ENCODE measurements around the gene DDIT4. TPM values are rescaled to one million over a fixed set of nuclear protein-coding genes. Genes with fewer than 3 reads are reported as not detected.
A peak's percentile ranks its signal among the peaks of the same experiment; 100 is the strongest.

The DDIT4 gene
- total and polyA plus RNA-seq, 2 of the 4 experiments (the other 2 are of a cell fraction), result 59.6 to 108 TPM

DNA sequence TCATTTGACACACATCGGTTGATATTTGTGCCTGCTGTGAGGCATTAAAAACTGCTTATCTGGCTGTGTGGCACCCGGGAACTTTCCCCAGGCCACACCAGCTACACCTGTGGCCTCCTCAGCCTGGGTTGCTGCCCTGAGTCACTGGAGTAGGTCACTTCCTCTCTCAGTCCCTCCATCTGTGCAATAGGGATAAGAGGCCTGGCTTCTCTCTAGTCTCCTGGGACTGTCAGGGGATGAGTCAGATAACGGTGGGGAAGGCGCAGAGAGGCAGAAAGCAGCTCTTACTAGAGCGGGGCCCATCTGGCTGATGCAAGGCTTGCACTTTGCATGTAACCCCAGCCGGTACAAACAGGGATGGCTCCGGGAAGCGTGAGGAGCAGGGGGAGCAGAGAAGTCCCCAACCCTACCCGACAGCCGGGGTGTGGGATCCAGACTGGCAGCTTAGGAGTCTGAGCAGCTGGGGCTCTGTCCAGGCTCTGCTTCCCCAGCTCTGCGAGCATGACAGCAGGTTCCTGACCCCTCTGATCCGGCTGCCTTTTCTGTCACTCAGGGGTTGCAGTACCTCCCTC lies 47.0 kb downstream of the DDIT4 start:
- Histone ChIP-seq H3K27me3 (ENCODE audit: control insufficient read depth, insufficient read depth, low read length) (no peaks in the 10 kb centered on the region), H4K8ac (ENCODE audit: low read depth in 2 of 2, low read length in 2 of 2) (peak overlapping the region; percentile 97 to 99), H3K36me3 (ENCODE audit: control insufficient read depth, insufficient read depth, low read length) (no peaks in the 10 kb centered on the region), H4K91ac (ENCODE audit: insufficient read depth, low read depth, low read length) (peak overlapping the region; percentile 99), H3K27ac (ENCODE audit: insufficient read depth, low read length) (peak overlapping the region; percentile 98), H2AK9ac (replicated peaks; ENCODE audit: low read depth, low read length, poor library complexity) (peak overlapping the region; percentile 97), H3K4me2 (ENCODE audit: low read depth, low read length) (peak overlapping the region; percentile 34), H3K4me3 (ENCODE audit: insufficient read depth, low read depth, low read length) (no peak overlapping the region), H3K9me1 (ENCODE audit: insufficient read depth, low read length) (peaks cover 25% of the 10 kb centered on the region), H3K23ac (ENCODE audit: low read depth, low read length) (peak overlapping the region; percentile 83; the same call in 1 of the 2 replicates), H4K5ac (ENCODE audit: low read depth, low read length) (peak overlapping the region; percentile 70), H3K18ac (ENCODE audit: low read depth, low read length) (peak overlapping the region; percentile 80), H3K79me1 (ENCODE audit: low read depth in 1 of 2, low read length in 2 of 2) (peaks cover 0 to 22% of the 10 kb centered on the region in 2 experiments; a peak in 2 of 4 replicates), H2BK15ac (ENCODE audit: low read depth, low read length) (peak overlapping the region; percentile 97; the same call in 2 of the 3 replicates), H4K20me1 (ENCODE audit: insufficient read depth, low read length) (no peaks in the 10 kb centered on the region), H3K9me3 (ENCODE audit: control insufficient read depth, insufficient read depth, low read length) (no peaks in the 10 kb centered on the region), H2AFZ (replicated peaks; ENCODE audit: low read length, poor library complexity) (peak overlapping the region; percentile 88), H3K14ac (replicated peaks; ENCODE audit: low read depth, low read length) (peak overlapping the region; percentile 92), H3K56ac (ENCODE audit: extremely low read depth, insufficient read depth, low read length) (peak overlapping the region; percentile 95), H3K9ac (ENCODE audit: low read depth, low read length) (peak overlapping the region; percentile 67), H3K4me1 (ENCODE audit: control insufficient read depth, insufficient read depth, low read length) (peaks cover 44% of the 10 kb centered on the region), H3K4ac (ENCODE audit: low read depth, low read length) (peak overlapping the region; percentile 100), H2BK5ac (ENCODE audit: low read depth, low read length, poor library complexity, severe bottlenecking) (peak overlapping the region; percentile 99), H2BK120ac (ENCODE audit: low read depth, low read length) (peak overlapping the region; percentile 99), H2AK5ac (ENCODE audit: low read depth, low read length) (peak overlapping the region; percentile 100), H2BK20ac (ENCODE audit: low read depth, low read length) (peak overlapping the region; percentile 91)
- dilution Hi-C loops (cut with HindIII; ENCODE audit: low sequenced_read_pairs, unreplicated experiment), result no loop called here
- intact Hi-C loops (cut with micrococcal nuclease), result loop anchor here (1.0 to 2.0 kb wide), 2 partner anchors 22 to 48 kb away; partner anchors contain the start of gene DDIT4
- in situ Hi-C loops (cut with MboI; ENCODE audit: low sequenced_read_pairs), result loop anchor here (10.0 kb wide), 1 partner anchor 356 kb away; the partner anchor contains the start of gene CHST3
- BruUV-seq (replicated peaks), result no TSS peak
- WGBS, 2 experiments (ENCODE audit: extremely low coverage in 2 of 2, insufficient read length in 1 of 2), result 32% methylated on average over 5 of the region's 12 CpGs; no CpG with 5 or more reads in 1 of the 2 experiments
- DNase-seq (peak; percentile 99), ATAC-seq (ENCODE audit: low read depth) (peak; percentile 77)
- CTCF ChIA-PET, result interaction anchor here (0.9 to 1.6 kb wide), 3 partner anchors 46 to 272 kb away, joined by 3 read pairs; partner anchors contain the start of gene DDIT4
- POLR2A ChIA-PET (ENCODE audit: unreplicated experiment), result interaction anchor here (1.0 to 1.2 kb wide), 2 partner anchors 46 to 47 kb away, joined by 3 to 8 read pairs; partner anchors contain the start of gene DDIT4
- TF ChIP-seq, protein P1, sequence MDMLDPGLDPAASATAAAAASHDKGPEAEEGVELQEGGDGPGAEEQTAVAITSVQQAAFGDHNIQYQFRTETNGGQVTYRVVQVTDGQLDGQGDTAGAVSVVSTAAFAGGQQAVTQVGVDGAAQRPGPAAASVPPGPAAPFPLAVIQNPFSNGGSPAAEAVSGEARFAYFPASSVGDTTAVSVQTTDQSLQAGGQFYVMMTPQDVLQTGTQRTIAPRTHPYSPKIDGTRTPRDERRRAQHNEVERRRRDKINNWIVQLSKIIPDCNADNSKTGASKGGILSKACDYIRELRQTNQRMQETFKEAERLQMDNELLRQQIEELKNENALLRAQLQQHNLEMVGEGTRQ (IDR thresholded peaks at IDR 0.05; ENCODE audit: low read depth, low read length), result no peak
- TF ChIP-seq RCOR1 (IDR thresholded peaks at IDR 0.05; ENCODE audit: insufficient replicate concordance, low read length), result peak; percentile 97
- no peak for TF ChIP-seq CHD1 (IDR thresholded peaks at IDR 0.05; ENCODE audit: low read depth, low read length)
- no peak for TF ChIP-seq MXI1 (IDR thresholded peaks at IDR 0.05; ENCODE audit: borderline replicate concordance, low read depth, low read length)
- TF ChIP-seq NFE2L2 (IDR thresholded peaks at IDR 0.05; ENCODE audit: low read depth, low read length), result peak; percentile 42; the same call in 1 of the 2 replicates
- TF ChIP-seq CTCF (conservative IDR thresholded peaks at IDR 0.05; ENCODE audit: low read depth, low read length), result 0 out of 2 replicates have a peak, but pooled peaks have one; percentile 2
- no peak for TF ChIP-seq ELK1 (IDR thresholded peaks at IDR 0.05; ENCODE audit: borderline replicate concordance, low read depth, low read length)
- peak; percentile 40 for TF ChIP-seq RAD21 (IDR thresholded peaks at IDR 0.05; ENCODE audit: low read length)
- no peak for TF ChIP-seq RFX5 (IDR thresholded peaks at IDR 0.05; ENCODE audit: low read depth, low read length)
- TF ChIP-seq FOS (IDR thresholded peaks at IDR 0.05; ENCODE audit: low read depth, low read length), result peak; percentile 95
- peak; percentile 61; the same call in 1 of the 2 replicates for TF ChIP-seq BHLHE40 (IDR thresholded peaks at IDR 0.05; ENCODE audit: low read depth, low read length)
- TF ChIP-seq MAZ (IDR thresholded peaks at IDR 0.05; ENCODE audit: borderline replicate concordance, low read depth, low read length), result peak; percentile 73; the same call in 1 of the 2 replicates
- TF ChIP-seq MAFK (IDR thresholded peaks at IDR 0.05; ENCODE audit: low read depth, low read length), result peak; percentile 53; the same call in 1 of the 2 replicates
- peak; percentile 76 for TF ChIP-seq POLR2A (IDR thresholded peaks at IDR 0.05; ENCODE audit: low read depth, low read length)
